Measurements from ENCODE around the gene KCTD7.
"Not testable (repeated sequence)": the region's sequence is repeated elsewhere in the genome, so short reads cannot be mapped to it uniquely, and the experiment has no call there.

Gene KCTD7

GRCh38 chr7:66617295-66617694 lies 11.4 kb upstream of the KCTD7 start:
- no peak for DNase-seq

- not testable (repeated sequence) for DNase-seq
These were observed 9.2 kb upstream of the KCTD7 start for GRCh38 chr7:66619341-66619948.

DNA sequence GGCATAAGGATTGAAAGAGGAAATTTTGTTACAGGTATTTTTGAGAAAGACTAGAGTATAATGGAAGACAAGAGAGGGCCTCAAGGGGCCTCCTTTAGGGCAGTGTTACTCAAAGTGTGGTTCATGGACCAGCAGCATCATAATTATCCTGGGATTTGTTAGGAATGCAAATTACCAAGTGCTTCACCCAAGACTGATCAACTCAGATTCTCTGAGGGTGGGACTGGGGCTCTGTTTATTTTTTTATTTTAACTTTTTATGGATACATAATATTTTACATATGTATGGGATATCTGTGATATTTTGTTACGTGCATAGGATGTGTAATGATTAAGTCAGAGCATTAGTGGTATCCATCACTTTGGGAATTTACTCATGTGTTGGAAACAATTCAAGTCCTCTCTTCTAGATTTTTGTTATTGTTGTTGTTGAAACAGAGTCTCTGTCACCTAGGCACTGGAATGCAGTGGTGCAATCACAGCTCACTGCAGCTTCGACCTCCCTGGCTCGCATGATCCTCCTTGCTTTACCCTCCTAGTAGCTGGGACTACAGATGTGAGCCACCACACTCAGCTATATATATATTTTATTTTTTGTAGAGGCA lies 2.2 kb upstream of the KCTD7 start:
- DNase-seq, result no peak

GRCh38 chr7:66627151-66627681 lies 1.5 kb upstream of the KCTD7 start:
- DNase-seq, result no peak

GRCh38 chr7:66627881-66628360 lies 760 bp upstream of the KCTD7 start:
- no peak for DNase-seq

GRCh38 chr7:66629222-66630062 lies 761 bp downstream of the KCTD7 start:
- peak in 1 of 2 donors; percentile 22 for DNase-seq

- DNase-seq, result no peak
These were observed 1.9 kb downstream of the KCTD7 start for GRCh38 chr7:66630531-66630930.

DNA sequence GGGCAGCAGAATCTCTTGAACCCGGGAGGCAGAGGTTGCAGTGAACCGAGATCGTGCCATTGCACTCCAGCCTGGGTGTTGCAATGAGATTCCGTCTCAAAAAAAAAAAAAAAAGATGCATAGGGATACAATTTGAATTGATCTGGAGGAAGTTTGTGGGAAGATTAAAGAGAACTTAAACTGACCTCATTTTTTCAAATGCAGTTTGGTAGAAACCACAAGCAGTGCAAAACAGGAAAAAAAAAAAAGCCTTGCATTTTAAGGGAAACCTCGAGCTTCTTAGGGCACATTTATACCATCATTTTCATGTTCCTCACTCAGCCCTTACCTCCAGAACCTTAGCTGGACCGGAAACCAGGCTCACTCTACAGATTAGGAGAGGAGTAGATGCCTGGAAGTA lies 2.8 kb downstream of the KCTD7 start:
- DNase-seq, result no peak

GRCh38 chr7:66634816-66635215 lies 6.1 kb downstream of the KCTD7 start:
- no peak for DNase-seq

GRCh38 chr7:66635322-66635981 lies 6.8 kb downstream of the KCTD7 start:
- not testable (repeated sequence) for DNase-seq

- not testable (repeated sequence) for DNase-seq
These were observed 7.4 kb downstream of the KCTD7 start for GRCh38 chr7:66635982-66636546.

DNA sequence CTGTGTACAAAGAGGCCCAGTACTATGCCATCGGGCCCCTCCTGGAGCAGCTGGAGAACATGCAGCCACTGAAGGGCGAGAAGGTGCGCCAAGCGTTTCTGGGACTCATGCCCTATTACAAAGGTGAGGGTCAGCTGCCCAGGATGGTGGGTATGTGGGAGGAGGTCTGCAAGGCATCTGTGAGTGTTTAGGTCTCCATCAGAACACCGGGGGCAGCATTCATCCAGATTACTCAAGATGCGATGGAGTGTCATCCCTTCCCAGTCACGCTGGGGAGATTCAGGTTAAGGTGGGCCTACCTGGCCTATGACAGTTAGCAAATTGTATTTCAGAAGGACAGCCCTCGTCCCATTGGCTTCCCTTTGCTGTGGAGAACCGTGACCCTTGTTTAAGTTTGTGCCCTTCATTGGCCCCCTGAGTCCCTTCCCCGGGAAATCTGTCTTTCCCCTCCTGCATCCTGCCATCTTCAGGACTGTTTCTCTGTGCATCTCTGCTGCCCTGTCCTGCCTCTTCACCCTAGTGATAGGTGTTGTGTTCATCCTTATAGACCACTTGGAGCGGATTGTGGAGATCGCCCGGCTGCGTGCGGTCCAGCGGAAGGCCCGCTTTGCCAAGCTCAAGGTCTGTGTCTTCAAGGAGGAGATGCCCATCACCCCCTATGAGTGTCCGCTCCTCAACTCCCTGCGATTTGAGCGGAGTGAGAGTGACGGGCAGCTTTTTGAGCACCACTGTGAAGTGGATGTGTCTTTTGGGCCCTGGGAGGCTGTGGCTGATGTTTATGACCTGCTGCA lies 9.8 kb downstream of the KCTD7 start:
- no peak for DNase-seq

GRCh38 chr7:66639773-66640172 lies 11.1 kb downstream of the KCTD7 start:
- DNase-seq, result no peak

- DNase-seq, result no peak
These were observed 12.3 kb downstream of the KCTD7 start for GRCh38 chr7:66640802-66641525.

DNA sequence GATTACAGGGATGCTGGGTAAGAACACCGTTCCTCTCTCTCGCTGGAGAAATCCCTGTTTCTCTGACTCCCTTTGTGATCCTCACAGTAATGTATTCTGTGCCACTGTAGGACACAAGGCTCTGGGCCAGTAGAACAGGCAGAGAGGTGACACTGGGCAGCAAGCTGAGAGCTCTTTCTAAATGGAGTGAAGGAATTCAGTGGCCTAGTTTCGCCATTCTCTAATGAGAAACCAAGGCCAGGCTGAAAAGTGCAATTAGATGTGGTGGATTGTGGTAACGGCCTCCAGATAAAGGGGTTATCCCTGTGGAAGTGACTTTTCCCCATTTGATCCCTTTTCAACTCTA lies 12.8 kb downstream of the KCTD7 start:
- no peak for DNase-seq

DNA sequence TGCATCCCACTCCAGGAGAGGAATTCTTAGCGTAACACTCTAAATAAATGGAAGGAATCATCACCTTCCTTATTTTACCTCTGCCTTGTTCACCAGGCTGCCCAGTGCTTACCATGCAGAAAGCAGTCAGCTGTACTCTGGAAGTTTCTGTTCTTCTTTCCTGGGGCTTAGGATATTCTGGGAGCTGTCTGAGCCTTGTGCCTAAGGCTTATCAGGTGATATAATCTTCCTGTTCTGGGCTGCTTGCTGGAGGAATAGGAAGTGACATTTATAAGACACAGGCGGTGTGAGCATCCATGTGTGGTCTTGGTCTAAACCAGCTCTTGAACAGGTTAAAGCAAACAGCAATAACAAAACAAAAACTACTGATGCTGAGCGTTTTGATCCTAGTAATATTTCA lies 13.5 kb downstream of the KCTD7 start:
- no peak for DNase-seq

DNA sequence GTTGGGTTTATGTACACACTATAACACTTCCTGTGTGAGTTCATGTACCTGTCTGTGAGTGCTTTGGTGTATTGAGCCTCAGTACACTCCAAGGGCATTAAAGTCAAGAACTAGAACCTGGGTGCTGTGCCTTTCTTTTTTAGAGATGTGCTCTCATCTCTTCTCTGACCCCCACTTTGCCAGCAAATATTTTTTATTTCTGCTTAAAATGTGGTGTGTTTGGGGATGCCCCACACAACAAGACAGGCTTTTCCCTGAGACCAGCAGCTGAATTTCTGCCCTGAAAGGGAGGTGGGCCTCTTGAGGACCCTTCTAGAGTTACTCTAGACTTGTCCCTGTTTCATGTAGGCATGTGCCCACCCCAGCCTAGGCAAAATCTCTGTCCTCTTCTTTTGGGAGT lies 14.3 kb downstream of the KCTD7 start:
- no peak for DNase-seq

GRCh38 chr7:66643395-66643794 lies 14.7 kb downstream of the KCTD7 start:
- DNase-seq, result no peak

DNA sequence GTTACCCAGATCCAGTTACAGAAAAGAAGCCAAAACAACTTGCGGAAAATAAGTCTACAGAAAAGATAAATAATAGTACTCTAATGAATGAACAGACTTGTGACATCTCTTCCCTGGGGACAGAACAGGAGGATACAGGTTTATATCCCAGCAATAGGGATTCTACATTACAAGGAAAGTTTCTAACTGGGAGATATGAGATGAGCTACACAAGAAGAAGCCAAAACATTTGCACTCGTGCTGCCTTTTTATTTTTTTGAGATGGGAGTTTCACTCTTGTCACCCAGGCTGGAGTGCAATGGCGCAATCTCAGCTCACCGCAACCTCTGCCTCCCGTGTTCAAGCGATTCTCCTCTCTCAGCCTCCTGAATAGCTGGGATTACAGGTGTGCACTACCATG lies 22.3 kb downstream of the KCTD7 start:
- not testable (repeated sequence) for DNase-seq

DNA sequence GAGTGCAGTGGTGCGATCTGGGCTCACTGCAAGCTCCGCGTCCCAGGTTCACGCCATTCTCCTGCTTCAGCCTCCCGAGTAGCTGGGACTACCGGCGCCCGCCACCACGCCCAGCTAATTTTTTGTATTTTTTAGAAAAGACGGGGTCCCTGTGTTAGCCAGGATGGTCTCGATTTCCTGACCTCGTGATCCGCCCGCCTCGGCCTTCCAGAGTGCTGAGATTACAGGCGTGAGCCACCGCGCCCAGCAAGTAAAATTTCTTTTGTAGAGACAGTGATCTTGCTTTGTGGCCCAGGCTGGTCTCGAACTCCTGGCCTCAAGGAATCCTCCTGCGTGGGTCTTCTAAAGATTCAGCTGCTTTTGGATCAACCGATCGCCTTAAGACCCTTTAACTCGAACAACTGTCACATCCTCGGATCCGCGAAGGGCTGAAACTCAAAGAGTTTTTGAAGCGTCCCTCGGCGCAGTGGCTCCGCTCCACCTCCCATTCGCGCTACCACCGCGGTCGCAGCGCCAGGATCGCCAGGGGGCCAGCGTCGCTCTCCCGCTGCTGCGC lies 25.1 kb downstream of the KCTD7 start:
- not testable (repeated sequence) for DNase-seq

All from stimulated activated CD4-positive, alpha-beta T cell treated with anti-CD3 and anti-CD28 coated beads, Interleukin-2, amount 100 ng/mL, for 24 hours (primary cell).